Testis (tissue), 2 donors: ENCODE measurements around the gene TTLL5.

Experiments used
- CTCF ChIP-seq, 3 experiments: fragments of 450-650 bp in 2 of 3; fragments of 200-600 bp in 1 of 3; sonication (generic) in 1 of 3; IDR thresholded peaks; one replicate each; pipeline ENCODE4 v1.5.1; 2016 to 2019; ENCODE audit warnings: antibody characterized with exemption in 3 of 3, mild to moderate bottlenecking in 2 of 3, moderate library complexity in 1 of 3
- POLR2A ChIP-seq: fragments of 450-650 bp; IDR thresholded peaks from one replicate; pipeline ENCODE4 v1.6.1; 2017; ENCODE audit warnings: antibody characterized with exemption, mild to moderate bottlenecking, moderate library complexity

GRCh38 chr14:75832621-75833297 is 171.7 kb downstream of the TTLL5 start:
- TF ChIP-seq POLR2A (no peak), CTCF (IDR thresholded peaks at IDR 0.05) (no peak)
